DMS53 treated with DMSO at 0.1 percent for 48 hours (cell line): ENCODE results near the gene CYP2J2.
"Not testable (repeated sequence)": the region's sequence is repeated elsewhere in the genome, so short reads cannot be mapped to it uniquely, and the experiment has no call there.

Source experiments
- DNase-seq: peaks from one replicate; lab custom pipeline; 2025; ENCODE audit not compliant: unreplicated experiment; lab: John Stamatoyannopoulos, UW

The CYP2J2 gene

DNA sequence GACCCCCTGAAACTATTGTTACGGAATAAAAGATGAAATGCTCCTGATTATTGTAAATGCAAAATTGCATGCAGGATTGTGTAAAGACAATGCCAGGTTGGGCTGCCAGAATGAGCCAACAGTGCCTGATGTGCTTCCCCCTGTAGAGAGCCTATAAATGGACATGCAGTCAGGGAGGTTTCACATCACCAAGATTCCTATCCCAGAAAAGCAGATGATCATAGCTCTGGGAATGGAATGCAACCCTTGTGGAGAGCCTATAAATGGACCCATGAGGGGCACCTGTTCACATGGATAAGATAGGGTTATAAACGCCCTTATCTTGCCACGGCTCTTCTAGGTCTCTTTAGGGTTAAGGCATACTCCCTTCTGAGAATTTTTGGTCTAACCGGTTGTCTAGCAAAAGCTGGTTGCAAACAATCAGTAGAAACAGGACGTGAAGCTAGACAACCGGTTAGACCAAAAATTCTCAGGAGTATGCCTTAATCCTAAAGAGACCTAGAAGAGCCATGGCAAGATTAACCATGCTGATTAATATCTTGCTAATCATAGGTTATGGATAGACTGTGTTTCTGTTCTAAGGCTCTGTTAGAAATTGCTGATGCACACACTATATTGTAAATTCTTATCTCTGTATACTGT, 5.2 kb downstream of the CYP2J2 start:
- not testable (repeated sequence) for DNase-seq

DNA sequence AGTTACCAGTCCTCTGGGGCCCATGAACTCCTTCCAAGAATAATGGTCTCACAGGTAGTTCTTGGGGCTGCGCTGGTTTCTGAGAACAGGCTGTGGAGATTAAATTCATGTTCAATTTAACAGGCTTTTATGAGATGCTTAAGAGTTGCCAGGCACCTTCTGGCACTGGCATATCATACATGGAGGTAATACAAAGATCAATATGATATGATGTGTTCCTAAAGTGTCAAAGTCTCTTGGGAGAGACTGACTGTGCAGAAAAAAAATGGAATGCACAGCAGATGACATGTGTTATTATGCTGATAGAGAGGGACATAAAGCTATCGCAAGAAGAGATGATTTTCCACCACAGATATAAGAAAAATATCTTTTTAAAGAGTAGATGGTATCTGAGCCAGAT, 6.8 kb downstream of the CYP2J2 start:
- DNase-seq: no peak

DNA sequence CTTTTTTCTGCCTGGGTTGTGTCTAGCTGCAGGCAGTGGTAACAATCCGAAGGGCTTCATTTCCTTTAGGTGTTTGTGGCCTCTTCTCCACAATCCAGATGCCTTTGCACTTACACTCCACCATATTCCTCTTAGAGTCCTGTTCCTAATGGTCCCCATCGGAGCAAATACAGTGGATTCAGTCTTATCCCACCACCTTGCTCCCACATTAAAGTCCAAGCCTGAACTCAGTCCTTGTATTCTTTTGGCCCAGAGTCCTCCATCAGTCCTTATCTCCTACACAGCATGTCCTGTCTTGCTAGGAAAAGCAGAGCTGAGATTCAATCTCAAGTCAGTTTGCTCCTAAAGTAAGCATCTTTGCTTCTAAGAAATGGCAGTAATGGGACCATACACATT, 8.8 kb downstream of the CYP2J2 start:
- DNase-seq: no peak

DNA sequence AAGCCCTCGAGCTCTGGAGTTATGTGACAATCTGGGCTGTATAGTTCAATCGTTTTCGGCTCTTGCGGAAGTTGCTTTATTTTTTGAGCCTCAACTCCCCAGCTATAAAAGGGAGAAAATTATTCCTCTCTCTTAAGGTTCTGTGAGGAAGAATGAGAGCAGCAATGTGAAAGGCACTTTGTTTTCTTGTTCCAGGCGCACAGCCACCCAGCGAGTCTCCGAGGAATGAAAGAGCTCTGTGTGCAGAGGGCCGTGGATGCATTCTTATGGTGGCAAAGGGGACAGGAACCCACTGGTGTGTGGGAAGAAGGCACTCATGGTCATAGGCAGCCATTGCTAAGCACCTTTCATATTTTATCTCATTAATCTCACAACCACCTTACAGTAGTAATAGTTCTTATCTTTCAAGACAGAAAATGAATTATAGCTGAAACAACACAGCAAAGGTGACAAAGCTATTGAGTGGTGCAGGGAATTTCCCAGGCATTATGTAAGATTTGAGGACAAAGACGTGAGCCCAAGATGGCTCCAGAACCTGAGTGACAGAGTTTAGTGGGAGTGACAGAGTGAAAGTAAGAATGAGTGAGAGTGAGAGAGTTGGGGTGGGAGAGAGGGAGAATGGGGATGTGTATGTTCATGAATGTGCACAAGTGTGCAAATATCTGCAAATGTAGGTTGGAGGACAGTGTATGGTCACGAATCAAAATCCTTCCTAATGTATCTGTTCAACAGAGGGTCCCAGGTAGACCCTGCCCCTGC, 9.4 kb downstream of the CYP2J2 start:
- no peak for DNase-seq

DNA sequence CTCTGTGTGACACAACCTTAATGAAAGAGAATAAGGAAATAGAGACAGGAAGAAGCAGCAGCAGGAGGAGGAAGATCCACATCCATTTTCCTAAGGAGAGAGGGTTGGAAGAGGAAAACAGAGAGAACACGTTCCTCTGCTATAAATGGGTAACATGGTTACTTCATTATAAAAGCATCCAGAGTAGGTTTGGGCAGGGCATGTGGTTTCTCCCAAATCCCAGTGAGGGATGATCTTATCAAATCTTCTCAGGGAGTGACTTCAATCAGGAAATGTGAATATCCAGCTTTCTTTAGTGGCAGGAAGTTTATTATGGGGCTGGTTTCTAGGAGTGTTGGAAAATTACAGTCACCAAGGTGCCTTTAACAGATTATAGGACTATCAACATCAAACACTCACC, 11.1 kb downstream of the CYP2J2 start:
- no peak for DNase-seq

DNA sequence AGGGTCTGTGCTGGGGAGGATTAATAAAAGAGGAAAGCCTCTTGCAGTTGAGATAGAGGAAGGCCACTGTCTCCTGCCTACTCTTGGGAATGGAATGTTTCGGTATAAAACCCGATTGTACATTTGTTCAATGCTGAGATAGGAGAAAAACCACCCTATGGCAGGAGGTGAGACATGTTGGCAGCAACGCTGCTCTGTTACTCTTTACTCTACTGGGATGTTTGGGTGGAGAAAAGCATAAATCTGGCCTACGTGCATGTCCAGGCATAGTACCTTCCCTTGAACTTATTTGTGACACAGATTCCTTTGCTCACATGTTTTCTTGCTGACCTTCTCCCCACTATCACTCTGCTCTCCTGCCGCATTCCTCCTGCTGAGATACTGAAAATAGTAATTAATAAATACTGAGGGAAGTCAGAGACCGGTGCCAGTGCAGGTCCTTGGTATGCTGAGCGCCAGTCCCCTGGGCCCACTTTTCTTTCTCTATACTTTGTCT, 11.7 kb downstream of the CYP2J2 start:
- not testable (repeated sequence) for DNase-seq

DNA sequence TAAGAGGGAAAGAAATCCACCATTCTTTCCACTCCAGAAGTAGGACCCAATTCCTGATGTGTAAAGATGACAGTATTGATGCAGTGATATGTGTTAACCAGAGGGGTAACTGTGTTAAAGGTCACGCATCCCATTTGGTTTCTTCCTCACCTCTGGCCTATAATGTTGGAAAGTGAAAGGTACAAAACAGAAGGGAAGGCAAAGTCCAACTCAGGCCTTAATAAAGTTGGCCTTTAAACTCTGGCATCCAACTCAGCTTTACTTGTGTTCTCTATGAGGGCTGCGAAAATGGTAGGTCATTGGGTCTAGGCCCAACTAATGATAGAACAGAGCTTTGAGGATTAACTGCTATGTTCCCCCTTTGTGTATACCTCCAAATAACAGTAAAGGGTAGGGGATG, 17.9 kb downstream of the CYP2J2 start:
- no peak for DNase-seq

DNA sequence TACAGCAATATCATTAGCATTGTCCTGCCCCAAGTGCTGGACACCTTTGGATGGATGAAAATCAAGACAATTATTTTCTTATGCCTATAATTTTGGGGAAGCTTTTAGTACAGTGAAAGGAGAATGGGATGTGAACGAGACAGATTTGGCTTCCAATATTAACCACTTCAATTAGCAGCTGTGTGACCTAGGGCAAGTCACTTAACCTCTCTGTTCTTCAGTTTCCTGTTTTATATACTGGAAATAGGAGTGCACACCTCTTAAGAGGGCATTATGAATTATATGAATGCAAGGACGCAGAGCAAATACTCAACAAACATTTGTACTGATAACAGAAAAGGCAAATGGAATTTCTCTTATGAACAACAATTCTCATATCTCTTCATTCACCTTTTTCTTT, 18.5 kb downstream of the CYP2J2 start:
- no peak for DNase-seq

DNA sequence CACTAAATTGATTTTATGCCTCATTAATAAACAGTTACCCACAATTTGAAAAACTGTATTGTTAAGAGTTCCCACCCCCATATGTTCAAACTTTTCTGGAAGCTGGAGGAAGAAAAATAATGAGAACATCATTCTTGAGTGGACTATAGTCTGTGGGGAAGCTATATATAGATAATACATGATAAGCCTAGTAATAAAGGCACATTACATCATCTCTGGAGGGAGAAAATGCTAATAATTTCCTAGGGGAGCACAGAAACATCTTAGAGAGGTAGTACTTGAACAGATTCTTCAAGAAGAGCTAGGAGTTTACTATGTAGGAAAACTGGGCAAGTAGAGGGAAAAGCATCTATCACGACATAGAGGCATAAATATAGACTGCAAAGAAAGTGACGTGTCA, 19.6 kb downstream of the CYP2J2 start:
- DNase-seq: no peak

DNA sequence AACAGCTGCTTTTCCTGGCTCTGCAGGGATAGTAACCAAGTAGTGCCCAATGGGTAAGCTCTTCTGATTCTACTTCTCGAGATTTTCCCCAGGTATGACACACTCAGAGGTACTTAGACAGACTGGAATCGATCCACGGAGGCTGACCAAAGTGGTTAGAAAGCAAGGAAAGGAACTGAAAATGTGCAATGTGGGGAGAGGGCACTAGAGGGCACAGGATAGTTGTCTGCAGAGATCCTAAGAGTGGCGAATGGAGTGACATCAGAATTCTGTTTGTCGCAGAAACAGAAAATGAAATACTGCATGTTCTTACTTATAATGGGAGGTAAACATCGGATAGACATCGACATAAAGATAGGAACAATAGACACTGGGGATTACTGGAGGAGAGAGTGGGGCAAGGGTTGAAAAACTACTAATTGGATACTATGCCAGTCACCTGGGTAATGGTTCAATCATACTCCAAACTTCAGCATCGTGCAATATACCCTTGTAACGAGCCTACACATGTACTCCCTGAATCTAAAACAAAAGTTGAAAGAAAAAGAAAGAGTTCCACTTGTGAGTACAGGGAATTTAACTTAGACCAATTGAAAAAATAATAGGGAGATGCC, 23.3 kb downstream of the CYP2J2 start:
- DNase-seq: peak; percentile 48

DNA sequence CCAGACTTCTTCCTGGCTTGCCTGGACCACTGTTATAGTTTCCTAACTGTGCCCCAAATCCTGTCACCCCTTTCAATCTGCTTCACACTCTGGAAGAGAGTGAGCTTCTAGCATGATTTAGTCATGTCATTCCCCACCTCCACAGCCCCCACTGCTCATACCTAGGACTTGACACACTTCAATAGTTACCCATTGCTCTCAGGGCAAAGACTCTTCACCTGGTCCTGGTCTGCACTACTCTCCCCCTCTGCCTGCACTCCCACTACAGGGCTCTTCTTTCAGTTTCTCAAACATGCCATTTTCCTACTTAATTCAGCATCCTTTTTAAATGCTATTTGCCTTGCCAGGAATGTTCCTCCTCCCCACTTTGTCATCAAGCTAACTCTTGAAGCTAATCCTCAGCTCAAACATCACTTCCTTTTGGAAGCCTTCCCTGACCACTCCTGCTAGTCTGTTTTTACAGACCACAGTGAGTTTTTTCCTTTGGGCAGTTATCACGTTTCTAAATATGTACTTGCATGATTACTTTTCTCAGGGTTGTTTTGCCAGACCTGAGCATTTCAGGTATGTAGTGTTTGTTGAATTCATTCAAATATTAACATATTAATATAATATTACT, 24.7 kb downstream of the CYP2J2 start:
- no peak for DNase-seq

DNA sequence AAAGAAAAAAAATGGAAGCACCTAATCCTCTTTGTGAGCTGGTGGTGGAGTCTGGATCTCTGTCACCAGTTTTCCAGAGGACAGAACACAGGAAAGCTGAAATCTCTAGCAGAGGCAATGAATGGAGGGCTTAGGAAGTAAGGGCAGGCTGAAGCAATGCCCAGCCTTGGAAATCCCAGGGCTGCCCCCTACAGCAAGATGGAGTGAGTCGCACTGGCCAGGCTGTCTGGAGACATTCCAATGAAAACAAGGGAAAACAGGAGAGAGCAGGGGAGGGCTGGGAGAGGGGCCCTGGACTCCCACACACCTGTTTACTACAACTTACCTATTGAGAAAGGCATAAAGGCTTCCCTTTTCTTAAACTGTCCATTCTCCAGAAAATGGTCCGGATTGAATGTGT, 25.9 kb downstream of the CYP2J2 start:
- DNase-seq: no peak

DNA sequence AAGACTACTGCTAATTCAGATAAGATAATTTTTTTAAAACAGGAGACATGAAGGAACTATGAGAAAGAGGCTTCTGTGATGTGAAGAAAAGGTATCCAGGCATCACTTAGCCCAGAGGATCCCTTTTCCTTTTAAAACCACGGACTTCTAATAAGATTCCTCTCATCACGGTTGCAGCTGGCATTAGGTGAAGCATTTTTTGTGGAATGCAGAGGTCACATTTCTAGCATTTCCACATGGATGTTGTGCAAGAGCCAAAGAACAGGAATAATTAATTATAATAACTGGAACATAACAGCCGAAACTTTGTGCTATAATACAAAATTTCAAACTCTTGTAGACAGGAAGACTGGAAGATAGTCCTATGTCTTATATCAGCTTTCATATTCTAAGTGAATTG, 27.6 kb downstream of the CYP2J2 start:
- DNase-seq: no peak

DNA sequence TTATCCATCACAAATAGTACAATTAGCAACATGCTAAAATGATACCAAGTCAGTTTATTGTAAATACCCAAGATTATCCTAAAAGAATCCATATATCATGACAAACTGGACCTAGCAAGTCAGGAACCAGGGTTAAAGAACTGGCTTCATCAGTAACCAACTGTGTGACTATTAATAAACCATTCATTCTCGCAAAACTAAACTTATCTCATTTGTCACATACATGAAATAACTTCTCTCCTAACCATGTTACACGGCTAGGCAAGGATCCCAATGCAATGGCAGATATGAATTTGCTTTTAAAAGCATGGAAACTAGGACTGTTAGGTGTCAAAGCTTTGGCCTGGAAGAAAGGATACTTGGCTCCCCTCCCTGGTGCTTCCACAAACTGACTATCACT, 29.4 kb downstream of the CYP2J2 start:
- DNase-seq: no peak

DNA sequence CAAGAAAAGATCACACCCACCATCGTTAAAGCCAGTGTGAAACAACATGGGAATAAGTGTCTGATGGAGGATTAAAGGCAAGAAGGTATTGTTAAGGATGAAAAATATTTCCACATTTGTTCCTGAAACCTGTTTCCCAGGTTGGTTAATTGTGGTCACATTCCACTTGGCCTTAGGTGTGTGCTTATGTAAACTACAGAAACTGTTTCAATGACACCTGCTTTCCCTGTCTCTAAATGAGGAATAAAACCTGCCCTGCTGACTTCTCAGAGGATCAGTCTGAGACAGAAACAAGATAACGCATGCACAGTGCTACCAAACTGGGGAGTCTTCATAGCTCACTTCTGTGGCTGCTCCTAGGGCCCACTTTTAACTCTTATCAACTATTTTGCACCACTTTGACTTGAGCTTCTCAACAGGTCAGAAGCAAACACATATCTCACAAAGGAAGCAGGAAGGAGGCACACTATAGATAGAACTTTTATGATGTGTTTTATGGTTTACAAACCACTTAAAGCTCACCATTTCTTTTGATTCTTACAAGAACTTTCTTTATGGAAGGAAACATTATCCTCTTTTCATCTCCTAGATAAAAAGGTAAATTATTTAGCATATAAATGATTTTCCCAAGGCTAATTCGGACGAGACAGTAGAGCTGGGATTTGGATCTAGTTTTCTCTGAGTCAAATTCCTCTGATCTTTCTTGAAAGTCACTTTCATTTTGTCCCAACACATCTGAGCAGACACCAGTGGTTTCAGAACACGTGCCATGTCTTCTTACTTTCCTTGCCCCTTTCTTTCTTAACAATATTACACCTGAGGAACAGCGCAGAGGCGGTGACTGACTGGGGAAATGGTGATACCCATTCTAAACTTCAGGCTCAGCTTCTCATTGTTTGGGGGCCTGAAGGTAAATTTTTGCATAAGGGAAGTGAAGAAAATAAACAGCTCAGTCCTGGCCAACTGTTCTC, 33.4 kb downstream of the CYP2J2 start:
- peak; percentile 96 for DNase-seq

DNA sequence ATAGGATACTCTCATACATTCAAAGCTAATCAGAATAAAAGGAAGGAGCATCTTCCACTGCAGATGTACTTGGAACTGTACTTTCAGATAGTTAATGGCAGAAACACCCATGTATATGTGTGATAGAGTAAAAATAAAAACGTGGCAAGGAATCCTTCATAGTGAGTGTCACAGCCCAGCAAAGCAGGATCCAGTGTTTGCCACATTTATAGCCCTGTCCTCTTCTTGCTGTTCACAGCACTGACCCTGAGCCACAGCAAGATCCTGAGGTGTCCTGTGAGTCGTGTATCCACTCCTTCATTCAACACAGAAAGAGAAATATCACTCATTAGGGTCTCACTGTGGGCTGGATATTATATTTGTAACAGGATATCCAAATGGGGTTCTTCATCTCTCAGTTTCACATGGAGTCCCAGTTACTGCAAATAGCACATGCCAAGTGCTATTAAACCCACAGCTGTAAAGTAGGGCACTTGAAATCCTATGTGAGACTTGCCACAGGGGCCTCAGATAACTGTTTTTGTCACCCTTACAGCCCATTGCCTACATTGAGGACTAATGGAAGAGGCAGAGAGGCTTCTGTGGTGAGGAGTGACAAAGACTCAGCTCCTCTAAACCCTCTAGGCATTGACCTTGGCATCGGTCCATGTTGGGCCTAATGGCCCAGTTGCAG, 41.3 kb downstream of the CYP2J2 start:
- no peak for DNase-seq

DNA sequence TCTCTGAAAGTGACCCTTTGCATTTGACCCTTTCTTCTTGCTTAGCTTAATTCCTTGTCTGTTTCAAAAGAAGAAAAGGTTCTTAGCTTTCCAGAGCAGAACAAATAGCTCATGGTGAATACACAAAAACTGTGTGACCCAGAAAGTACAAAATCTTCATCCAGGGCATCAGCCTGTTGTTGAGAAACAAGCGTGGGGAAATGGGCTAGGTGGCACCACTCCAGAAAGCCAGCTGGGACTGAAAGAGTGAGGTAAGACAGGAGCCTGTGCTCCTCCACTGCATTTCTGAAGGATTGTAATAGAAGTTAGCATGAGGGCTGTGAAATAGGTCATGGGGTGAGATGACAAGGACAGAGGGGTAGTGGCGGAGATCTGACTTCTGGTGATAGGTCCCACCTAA, 45.8 kb downstream of the CYP2J2 start:
- DNase-seq: no peak

DNA sequence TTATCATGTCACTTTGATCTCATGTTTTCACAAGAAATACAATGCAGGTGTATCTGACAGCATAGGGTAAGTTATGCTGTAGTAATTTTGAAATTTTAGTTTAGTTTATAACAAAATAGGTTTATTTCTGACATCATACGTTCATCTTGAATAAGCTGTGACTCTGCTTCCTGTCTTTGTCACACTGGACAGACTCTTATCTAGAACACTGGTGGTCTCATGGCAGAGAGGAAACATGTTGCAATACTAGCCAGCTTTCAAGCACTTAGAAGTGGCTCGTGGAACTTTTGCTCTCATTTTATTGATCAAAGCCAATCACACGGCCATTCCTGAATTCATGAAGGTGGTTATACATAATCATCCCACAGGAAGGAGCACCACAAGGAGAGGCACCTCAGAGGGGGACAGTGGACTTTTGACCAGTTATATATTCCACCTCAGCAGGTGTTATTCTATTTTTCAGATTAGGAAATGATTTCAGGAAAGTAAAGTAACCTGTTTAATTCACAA, 46.5 kb downstream of the CYP2J2 start:
- no peak for DNase-seq

DNA sequence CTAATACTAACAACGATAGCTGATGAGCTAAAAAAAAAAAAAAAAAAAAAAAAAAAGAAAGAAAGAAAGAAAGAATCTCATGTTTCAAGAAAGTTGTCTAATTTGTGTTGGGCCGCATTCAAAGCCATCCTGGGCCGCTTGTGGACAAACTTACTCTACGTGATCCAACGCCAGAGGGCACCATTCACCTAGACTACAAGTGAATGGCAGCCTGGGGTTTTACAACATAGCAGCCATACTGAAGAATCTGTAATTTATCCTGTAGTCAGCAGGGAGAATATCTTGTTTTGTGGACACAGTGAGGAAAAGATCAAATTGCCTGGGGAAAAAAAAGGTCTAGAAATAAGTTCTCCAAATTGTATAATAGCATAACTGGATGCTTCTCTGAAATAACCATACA, 47.0 kb downstream of the CYP2J2 start:
- DNase-seq: peak; percentile 93

DNA sequence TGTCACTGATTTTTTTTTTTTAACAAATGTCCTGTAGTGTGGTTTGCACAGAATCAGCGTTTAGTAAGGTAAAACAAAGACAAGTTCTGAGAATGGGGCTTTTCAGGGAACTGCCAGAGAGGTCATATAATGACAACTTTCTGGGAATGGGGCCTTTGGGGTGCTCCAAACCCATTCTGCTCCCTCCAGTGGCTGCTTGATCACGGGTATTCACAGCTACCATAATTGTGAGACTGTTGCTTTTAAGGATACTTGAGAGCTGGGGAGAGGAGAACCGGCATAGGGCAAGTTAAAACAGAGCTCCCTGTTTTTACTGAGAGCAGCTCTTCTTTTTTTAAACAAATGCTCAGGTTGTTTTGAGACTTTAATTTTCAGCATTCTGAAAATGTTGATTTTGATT, 48.2 kb downstream of the CYP2J2 start:
- DNase-seq: no peak
